ENCODE data around the gene RCC1. TPM values are rescaled to one million over a fixed set of nuclear protein-coding genes. Genes with fewer than 3 reads are reported as not detected.
A peak's percentile ranks its signal among the peaks of the same experiment; 100 is the strongest.
"Not testable (repeated sequence)": the region's sequence is repeated elsewhere in the genome, so short reads cannot be mapped to it uniquely, and the experiment has no call there.

Gene RCC1
- total RNA-seq, 2 donors from 2014 or later: 58.6 to 116 TPM

- H3K4me3 Mint-ChIP-seq: peak overlapping the region; percentile 96
- peaks cover 75% of the 10 kb centered on the region for H3K36me3 Mint-ChIP-seq (ENCODE audit: low read depth)
- no peak for ATAC-seq (replicated peaks)
- peaks cover 25% of the 10 kb centered on the region for H3K4me1 Mint-ChIP-seq
- peak overlapping the region; percentile 81 for H3K27ac Mint-ChIP-seq
- no peaks in the 10 kb centered on the region for H3K9me3 Mint-ChIP-seq
- no peaks in the 10 kb centered on the region for H3K27me3 Mint-ChIP-seq
These were observed 73.6 kb downstream of the RCC1 start for GRCh38 chr1:28579401-28579800.

GRCh38 chr1:28580722-28581530 lies 75.1 kb downstream of the RCC1 start:
- peaks cover 60% of the 10 kb centered on the region for H3K36me3 Mint-ChIP-seq (ENCODE audit: low read depth)
- H3K27me3 Mint-ChIP-seq: no peaks in the 10 kb centered on the region
- H3K4me3 Mint-ChIP-seq: peak overlapping the region; percentile 96
- ATAC-seq (replicated peaks): peak; percentile 66
- H3K27ac Mint-ChIP-seq: peak overlapping the region; percentile 81
- H3K9me3 Mint-ChIP-seq: no peaks in the 10 kb centered on the region
- peaks cover 25% of the 10 kb centered on the region for H3K4me1 Mint-ChIP-seq

- Mint-ChIP-seq H3K4me1 (peaks cover 25% of the 10 kb centered on the region), H3K27me3 (no peaks in the 10 kb centered on the region), H3K27ac (peak overlapping the region; percentile 81), H3K9me3 (no peaks in the 10 kb centered on the region), H3K36me3 (ENCODE audit: low read depth) (peaks cover 52% of the 10 kb centered on the region), H3K4me3 (peak overlapping the region; percentile 96)
- peak; percentile 93 for ATAC-seq (replicated peaks)
These were observed 75.8 kb downstream of the RCC1 start for GRCh38 chr1:28581531-28582247.

- H3K27me3 Mint-ChIP-seq: no peaks in the 10 kb centered on the region
- H3K4me3 Mint-ChIP-seq: peak overlapping the region; percentile 96
- H3K36me3 Mint-ChIP-seq (ENCODE audit: low read depth): peaks cover 47% of the 10 kb centered on the region
- H3K9me3 Mint-ChIP-seq: no peaks in the 10 kb centered on the region
- H3K4me1 Mint-ChIP-seq: peaks cover 25% of the 10 kb centered on the region
- peak overlapping the region; percentile 81 for H3K27ac Mint-ChIP-seq
- ATAC-seq (replicated peaks): no peak
These were observed 76.4 kb downstream of the RCC1 start for GRCh38 chr1:28582248-28582615.

- H3K4me1 Mint-ChIP-seq; H3K27me3 Mint-ChIP-seq; H3K9me3 Mint-ChIP-seq; H3K4me3 Mint-ChIP-seq; H3K27ac Mint-ChIP-seq; H3K36me3 Mint-ChIP-seq (ENCODE audit: low read depth); ATAC-seq (replicated peaks): not testable (repeated sequence)
These were observed 80.9 kb downstream of the RCC1 start for GRCh38 chr1:28586585-28587391.

Other genes starting within 250 kb of the RCC1 start
- gene SESN2, start 246.5 kb upstream of the RCC1 start, total RNA-seq: 10 to 100 TPM; 11.8 to 14.6 TPM
- gene MED18, start 177.0 kb upstream of the RCC1 start, total RNA-seq: 10 to 100 TPM; 19.2 to 20.3 TPM
- 10 to 100 TPM; 25.6 to 29.3 TPM for gene PHACTR4, start 136.3 kb upstream of the RCC1 start, total RNA-seq
- 10 to 100 TPM; 58.9 to 95.8 TPM for gene TRNAU1AP, start 47.0 kb downstream of the RCC1 start, total RNA-seq
- gene RAB42, start 86.2 kb downstream of the RCC1 start, total RNA-seq: not detected
- 10 to 100 TPM; 15.0 to 28.4 TPM for gene TAF12, start 137.0 kb downstream of the RCC1 start, total RNA-seq
- gene RNU11, start 142.6 kb downstream of the RCC1 start, total RNA-seq: not detected
- 10 to 100 TPM; 27.4 to 33.1 TPM for gene GMEB1, start 162.7 kb downstream of the RCC1 start, total RNA-seq
- 10 to 100 TPM; 60.1 to 74.9 TPM for gene YTHDF2, start 230.9 kb downstream of the RCC1 start, total RNA-seq

All from activated T-helper 17 cell treated with anti-CD3 and anti-CD28 coated beads, Interleukin-2, amount 50 U/mL, for 72 hours (primary cell).